Mesenchymal stem cell (in vitro differentiated cells and primary cell): Measurements from ENCODE around the gene CDC123.

Experiments used
- DNase-seq: peaks from one replicate; pipeline ENCODE4 v3.0.0-alpha.2; 2013
- H2AFZ ChIP-seq: one replicate; pipeline ENCODE4 v1.6.1; 2013; ENCODE audit warnings: low read depth, mild to moderate bottlenecking, control low read depth, inconsistent platforms, low read length, moderate library complexity
- H2AK5ac ChIP-seq: 2 replicates; pipeline ENCODE4 v1.6.1; 2013; ENCODE audit warnings: low read length, moderate library complexity, mild to moderate bottlenecking, inconsistent platforms; ENCODE audit not compliant: severe bottlenecking
- H2BK120ac ChIP-seq: one replicate; pipeline ENCODE4 v1.6.1; 2013; ENCODE audit warnings: low read depth, mild to moderate bottlenecking, inconsistent platforms, low read length, moderate library complexity
- H2BK12ac ChIP-seq, 2 experiments: one replicate each; pipeline ENCODE4 v1.6.1; 2013; ENCODE audit warnings: inconsistent platforms in 2 of 2, low read length in 2 of 2, mild to moderate bottlenecking in 2 of 2, moderate library complexity in 2 of 2, control low read depth in 1 of 2
- H2BK15ac ChIP-seq: one replicate; pipeline ENCODE4 v1.6.1; 2013; ENCODE audit warnings: mild to moderate bottlenecking, low read depth, inconsistent platforms; ENCODE audit not compliant: poor library complexity, severe bottlenecking
- H2BK5ac ChIP-seq: 2 replicates; pipeline ENCODE4 v1.6.1; 2013; ENCODE audit warnings: low read depth, mild to moderate bottlenecking, low read length, control low read depth, inconsistent platforms; ENCODE audit not compliant: poor library complexity, severe bottlenecking
- H3K14ac ChIP-seq, 2 experiments: one replicate each; pipeline ENCODE4 v1.6.1; 2013; ENCODE audit warnings: inconsistent platforms in 2 of 2, low read length in 2 of 2, control low read depth in 1 of 2, mild to moderate bottlenecking in 1 of 2, moderate library complexity in 1 of 2
- H3K18ac ChIP-seq, 2 experiments: one replicate each; pipeline ENCODE4 v1.6.1; 2013; ENCODE audit warnings: inconsistent platforms in 2 of 2, low read length in 2 of 2, control low read depth in 1 of 2, low read depth in 1 of 2, mild to moderate bottlenecking in 1 of 2
- H3K23ac ChIP-seq, 2 experiments: one replicate each; pipeline ENCODE4 v1.6.1; 2013; ENCODE audit warnings: inconsistent platforms in 2 of 2, low read length in 2 of 2, mild to moderate bottlenecking in 2 of 2, moderate library complexity in 2 of 2, control low read depth in 1 of 2
- H3K27ac ChIP-seq: 2 replicates; pipeline ENCODE4 v1.5.1; 2013; ENCODE audit warnings: mild to moderate bottlenecking, moderate library complexity, low read length, control low read depth, inconsistent platforms; ENCODE audit not compliant: poor library complexity, severe bottlenecking
- H3K27me3 ChIP-seq, 2 experiments: 2 replicates each; pipeline versions ENCODE4 v1.6.1 to v1.7.0; 2013; ENCODE audit warnings: low read length in 2 of 2, mild to moderate bottlenecking in 2 of 2, moderate library complexity in 2 of 2, control low read depth in 1 of 2, inconsistent platforms in 1 of 2; ENCODE audit not compliant: control insufficient read depth in 1 of 2, insufficient read depth in 1 of 2
- H3K36me3 ChIP-seq, 2 experiments: 2 replicates each; pipeline versions ENCODE4 v1.6.1 to v1.7.0; 2013; ENCODE audit warnings: low read length in 2 of 2, control low read depth in 1 of 2, inconsistent platforms in 1 of 2, low read depth in 1 of 2, mild to moderate bottlenecking in 1 of 2; ENCODE audit not compliant: insufficient read depth in 2 of 2, control insufficient read depth in 1 of 2
- H3K4ac ChIP-seq, 2 experiments: one replicate each; pipeline ENCODE4 v1.6.1; 2013; ENCODE audit warnings: inconsistent platforms in 2 of 2, low read length in 2 of 2, mild to moderate bottlenecking in 2 of 2, moderate library complexity in 2 of 2, control low read depth in 1 of 2, low read depth in 1 of 2
- H3K4me1 ChIP-seq: 2 replicates; pipeline ENCODE4 v1.6.1; 2013; ENCODE audit warnings: low read depth, low read length, control low read depth; ENCODE audit not compliant: control insufficient read depth, insufficient read depth
- H3K4me2 ChIP-seq: 2 replicates; pipeline ENCODE4 v1.6.1; 2013; ENCODE audit warnings: low read length, mild to moderate bottlenecking, inconsistent platforms; ENCODE audit not compliant: poor library complexity, severe bottlenecking
- H3K4me3 ChIP-seq, 2 experiments: 2 replicates each; pipeline versions ENCODE4 v1.5.1 to v1.7.0; 2013; ENCODE audit warnings: low read length in 2 of 2, mild to moderate bottlenecking in 2 of 2, control low read depth in 1 of 2, low read depth in 1 of 2; ENCODE audit not compliant: insufficient read depth in 1 of 2
- H3K79me1 ChIP-seq: replicated peaks from 2 replicates; pipeline ENCODE4 v1.6.1; 2013; ENCODE audit warnings: mild to moderate bottlenecking, control low read depth, low read length, inconsistent platforms; ENCODE audit not compliant: poor library complexity, severe bottlenecking
- H3K9ac ChIP-seq: 2 replicates; pipeline ENCODE4 v1.7.0; 2013; ENCODE audit warnings: mild to moderate bottlenecking, low read length, moderate library complexity
- H3K9me3 ChIP-seq: 2 replicates; pipeline ENCODE4 v1.7.0; 2013; ENCODE audit warnings: mild to moderate bottlenecking, low read length; ENCODE audit not compliant: control insufficient read depth
- H4K8ac ChIP-seq: one replicate; pipeline ENCODE4 v1.6.1; 2013; ENCODE audit warnings: inconsistent platforms, mild to moderate bottlenecking, low read length, moderate library complexity
- H4K91ac ChIP-seq: one replicate; pipeline ENCODE4 v1.6.1; 2013; ENCODE audit warnings: mild to moderate bottlenecking, low read length, inconsistent platforms
- WGBS: methylation state at CpG from one replicate; pipeline ENCODE4 v1.1.7; 2013; ENCODE audit warnings: mixed read lengths; 5-methylcytosine and 5-hydroxymethylcytosine counted together

The CDC123 gene

GRCh38 chr10:12177642-12178041 is 18.3 kb upstream of the CDC123 start:
- 71% methylated on average over 8 of the region's 9 CpGs for WGBS
- no peak overlapping the region for H3K4me2 ChIP-seq

GRCh38 chr10:12179606-12180170 is 16.3 kb upstream of the CDC123 start:
- Histone ChIP-seq H2AK5ac (no peak overlapping the region), H2BK120ac (no peak overlapping the region), H3K36me3 (peaks cover 35 to 76% of the 10 kb centered on the region in 2 experiments), H3K79me1 (peaks cover 16% of the 10 kb centered on the region), H2BK12ac (no peak overlapping the region), H3K4ac (no peak overlapping the region), H3K18ac (no peak overlapping the region), H3K4me1 (peaks cover 5% of the 10 kb centered on the region), H2BK15ac (no peak overlapping the region), H3K4me2 (no peak overlapping the region), H2AFZ (no peak overlapping the region), H3K4me3 (no peak overlapping the region), H2BK5ac (no peak overlapping the region), H4K8ac (no peak overlapping the region), H4K91ac (no peak overlapping the region), H3K9me3 (no peaks in the 10 kb centered on the region), H3K27ac (no peak overlapping the region), H3K9ac (no peak overlapping the region), H3K23ac (no peak overlapping the region), H3K27me3 (no peaks in the 10 kb centered on the region), H3K14ac (no peak overlapping the region)
- DNase-seq = no peak
- no CpG with 5 or more reads among the region's 4 CpGs for WGBS

More at GRCh38 chr10:12177642-12178041, 18.3 kb upstream of the CDC123 start:
- Histone ChIP-seq H2BK12ac (no peak overlapping the region), H2AK5ac (no peak overlapping the region), H3K18ac (no peak overlapping the region), H3K27me3 (no peaks in the 10 kb centered on the region), H2BK120ac (no peak overlapping the region), H3K9ac (no peak overlapping the region), H3K14ac (no peak overlapping the region), H3K79me1 (peaks cover 16% of the 10 kb centered on the region), H3K36me3 (peaks cover 52 to 77% of the 10 kb centered on the region in 2 experiments), H4K8ac (no peak overlapping the region), H2BK5ac (no peak overlapping the region), H3K4me3 (no peak overlapping the region), H3K9me3 (no peaks in the 10 kb centered on the region), H3K4ac (no peak overlapping the region), H4K91ac (no peak overlapping the region), H3K27ac (no peak overlapping the region), H2BK15ac (no peak overlapping the region), H3K23ac (no peak overlapping the region), H2AFZ (no peak overlapping the region), H3K4me1 (peaks cover 5% of the 10 kb centered on the region)
- DNase-seq = no peak

GRCh38 chr10:12180221-12180974 is 15.6 kb upstream of the CDC123 start:
- Histone ChIP-seq H2AFZ (no peak overlapping the region), H3K23ac (no peak overlapping the region), H3K9ac (no peak overlapping the region), H3K9me3 (no peaks in the 10 kb centered on the region), H4K8ac (no peak overlapping the region), H3K4me1 (peaks cover 5% of the 10 kb centered on the region), H3K4me2 (no peak overlapping the region), H3K4ac (no peak overlapping the region), H3K27me3 (no peaks in the 10 kb centered on the region), H2BK15ac (no peak overlapping the region), H3K36me3 (peaks cover 32 to 81% of the 10 kb centered on the region in 2 experiments), H2BK120ac (no peak overlapping the region), H3K14ac (no peak overlapping the region), H2BK12ac (no peak overlapping the region), H2BK5ac (no peak overlapping the region), H3K18ac (no peak overlapping the region), H3K79me1 (peaks cover 19% of the 10 kb centered on the region), H3K27ac (no peak overlapping the region), H4K91ac (no peak overlapping the region), H2AK5ac (no peak overlapping the region), H3K4me3 (no peak overlapping the region)
- DNase-seq = no peak
- WGBS = 92% methylated on average over 9 of the region's 9 CpGs

- Histone ChIP-seq H3K4me2 (no peak overlapping the region), H3K4ac (no peak overlapping the region), H3K27ac (no peak overlapping the region), H2BK120ac (no peak overlapping the region), H2AFZ (no peak overlapping the region), H3K14ac (no peak overlapping the region), H3K9ac (no peak overlapping the region), H3K18ac (no peak overlapping the region), H3K4me1 (peaks cover 5% of the 10 kb centered on the region), H2AK5ac (no peak overlapping the region), H2BK15ac (no peak overlapping the region), H3K79me1 (peaks cover 19% of the 10 kb centered on the region), H3K9me3 (no peaks in the 10 kb centered on the region), H3K23ac (no peak overlapping the region), H4K8ac (no peak overlapping the region), H2BK12ac (no peak overlapping the region), H2BK5ac (no peak overlapping the region), H3K27me3 (no peaks in the 10 kb centered on the region), H3K4me3 (no peak overlapping the region), H4K91ac (no peak overlapping the region), H3K36me3 (peaks cover 26 to 89% of the 10 kb centered on the region in 2 experiments)
- DNase-seq = no peak
- 98% methylated on average over 12 of the region's 13 CpGs for WGBS
Observed at GRCh38 chr10:12181065-12181775, 14.8 kb upstream of the CDC123 start.
